T-helper 22 cell (primary cell): ENCODE measurements around the gene VPS72.

Source experiments
- DNase-seq: peaks from one replicate; pipeline ENCODE4 v3.0.0-alpha.2; 2020; ENCODE audit warnings: low read depth

VPS72 gene

GRCh38 chr1:151187205-151187604 is 2.8 kb downstream of the VPS72 start:
- DNase-seq, result no peak

GRCh38 chr1:151184211-151184610 is 5.8 kb downstream of the VPS72 start:
- DNase-seq, result no peak

DNA sequence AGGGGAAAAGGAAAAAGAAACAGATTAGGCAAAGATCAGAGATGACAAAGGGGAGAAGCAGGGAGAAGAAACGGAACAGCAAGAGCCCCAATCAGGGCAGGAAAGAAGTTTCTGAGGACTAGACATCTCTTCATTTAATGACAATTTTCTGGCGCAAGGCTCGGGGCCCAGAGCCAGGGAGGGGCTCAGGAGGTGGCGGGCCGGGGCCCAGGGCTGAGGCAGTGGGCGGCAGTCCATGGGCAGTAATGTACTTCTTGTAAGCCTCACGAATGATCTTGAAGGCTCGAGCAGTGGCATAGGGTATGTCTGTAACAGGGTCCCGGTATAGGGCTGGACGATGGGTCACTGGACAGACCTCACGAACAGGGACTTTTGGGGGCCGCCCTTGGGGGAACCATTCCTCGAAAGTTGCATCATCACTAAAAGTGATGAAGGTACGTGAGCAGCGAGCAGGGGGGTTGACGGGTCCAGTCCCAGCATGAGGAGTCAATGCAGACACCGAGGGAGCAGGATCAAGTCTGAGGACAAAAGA is 13.4 kb downstream of the VPS72 start:
- DNase-seq, result no peak

DNA sequence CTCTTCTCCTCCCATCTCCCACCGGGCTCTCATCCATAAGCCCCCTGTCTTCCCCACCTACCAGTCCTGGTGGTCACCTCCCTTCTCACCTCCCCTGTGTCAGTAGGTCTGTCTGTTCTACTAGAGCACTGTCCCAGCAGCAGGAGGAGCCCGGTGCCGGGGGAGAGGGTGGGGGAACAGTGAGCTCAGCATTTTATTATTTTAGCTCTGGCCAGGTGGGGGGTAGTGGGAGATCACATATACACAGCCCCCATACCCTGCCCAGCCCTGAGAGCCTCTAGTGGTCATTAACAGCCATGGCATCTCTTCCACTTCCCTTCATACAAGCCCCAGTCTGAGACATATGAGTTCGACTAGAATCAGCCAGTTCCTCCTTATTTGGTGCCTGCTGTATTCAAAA is 14.1 kb downstream of the VPS72 start, which contains the start of gene TMOD4:
TSS of gene TMOD4 (minus strand) at position 119 of the 400 bp plus-strand sequence. CDS start 1,106 bp downstream, outside the sequence.
- no peak for DNase-seq

- no peak for DNase-seq
Observed at GRCh38 chr1:151175041-151175741, 14.8 kb downstream of the VPS72 start.

- no peak for DNase-seq
Observed at GRCh38 chr1:151171190-151171589, 18.8 kb downstream of the VPS72 start.

- no peak for DNase-seq
Observed at GRCh38 chr1:151167116-151167515, 22.9 kb downstream of the VPS72 start.

GRCh38 chr1:151166505-151166956 is 23.5 kb downstream of the VPS72 start:
- DNase-seq, result no peak

DNA sequence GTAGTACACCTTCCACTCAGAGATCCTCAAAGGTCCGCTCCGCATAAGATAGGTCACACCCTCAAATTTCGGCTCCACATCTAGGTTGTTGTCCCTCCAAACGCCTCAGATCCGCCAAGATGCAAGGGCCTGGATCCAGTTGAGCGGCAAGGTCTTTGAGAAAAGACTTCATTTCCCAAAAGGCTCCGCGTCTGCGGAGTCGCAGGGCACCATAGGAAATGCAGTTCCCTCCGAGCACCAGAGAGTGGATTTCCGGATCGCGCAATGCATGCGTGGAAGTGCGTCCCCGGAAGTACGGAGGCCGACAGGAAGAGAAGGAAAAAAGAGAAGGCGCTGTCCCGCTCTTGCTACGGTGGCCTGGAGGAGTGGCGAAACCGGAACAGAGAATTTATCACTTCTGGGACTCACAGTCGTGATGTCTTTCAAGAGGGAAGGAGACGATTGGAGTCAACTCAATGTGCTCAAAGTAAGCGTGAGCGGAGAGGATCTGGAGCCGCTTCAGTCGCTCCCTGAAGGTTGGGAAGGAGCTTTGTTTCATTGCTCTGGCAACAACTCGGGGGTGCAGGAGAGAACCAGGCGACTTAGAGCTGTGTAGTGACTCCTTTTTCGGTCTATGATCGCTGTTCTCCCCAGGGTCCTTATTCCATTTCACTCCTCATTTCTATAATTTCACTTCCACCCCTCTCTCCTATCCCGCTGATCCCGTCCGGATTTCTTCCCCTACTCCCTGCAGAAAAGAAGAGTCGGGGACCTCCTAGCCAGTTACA is 24.1 kb downstream of the VPS72 start, which contains the start of the genes LYSMD1 and SCNM1:
TSS of gene LYSMD1 (minus strand) at position 165 of the 767 bp plus-strand sequence. CDS start 644 bp downstream, outside the sequence.
TSS of gene SCNM1 (plus strand) at position 407 of the 767 bp plus-strand sequence. CDS start at position 416, 9 bp downstream.
- peak; percentile 96 for DNase-seq

DNA sequence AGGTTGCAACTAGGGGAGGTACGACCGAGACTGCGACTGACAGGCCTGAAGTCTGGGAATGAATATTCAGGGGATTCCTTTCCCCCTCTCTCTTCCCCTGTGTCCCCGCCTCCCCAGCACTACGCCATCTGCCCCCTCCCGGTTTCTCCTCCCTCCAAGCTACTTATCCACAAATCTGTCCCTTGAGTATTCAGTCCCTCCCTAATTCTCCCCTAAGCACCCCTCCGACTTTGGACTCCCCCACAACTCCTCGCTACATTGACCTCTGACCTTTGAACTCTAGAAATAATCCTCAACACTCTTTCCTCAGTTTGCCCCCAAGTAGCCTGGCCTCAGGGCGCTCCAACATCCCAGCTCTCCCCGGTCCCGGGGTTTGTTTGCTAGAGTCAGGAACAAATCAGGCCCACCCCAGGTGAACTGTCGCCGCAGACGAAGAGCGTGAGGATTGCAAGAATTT is 24.7 kb downstream of the VPS72 start:
- no peak for DNase-seq

GRCh38 chr1:151164732-151165280 is 25.2 kb downstream of the VPS72 start:
- DNase-seq, result no peak

GRCh38 chr1:151159373-151159772 is 30.6 kb downstream of the VPS72 start:
- no peak for DNase-seq

DNA sequence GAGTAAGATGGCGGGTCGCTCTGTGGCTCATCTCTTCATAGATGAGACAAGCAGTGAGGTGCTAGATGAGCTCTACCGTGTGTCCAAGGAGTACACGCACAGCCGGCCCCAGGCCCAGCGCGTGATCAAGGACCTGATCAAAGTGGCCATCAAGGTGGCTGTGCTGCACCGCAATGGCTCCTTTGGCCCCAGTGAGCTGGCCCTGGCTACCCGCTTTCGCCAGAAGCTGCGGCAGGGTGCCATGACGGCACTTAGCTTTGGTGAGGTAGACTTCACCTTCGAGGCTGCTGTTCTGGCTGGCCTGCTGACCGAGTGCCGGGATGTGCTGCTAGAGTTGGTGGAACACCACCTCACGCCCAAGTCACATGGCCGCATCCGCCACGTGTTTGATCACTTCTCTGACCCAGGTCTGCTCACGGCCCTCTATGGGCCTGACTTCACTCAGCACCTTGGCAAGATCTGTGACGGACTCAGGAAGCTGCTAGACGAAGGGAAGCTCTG is 31.2 kb downstream of the VPS72 start:
- no peak for DNase-seq

DNA sequence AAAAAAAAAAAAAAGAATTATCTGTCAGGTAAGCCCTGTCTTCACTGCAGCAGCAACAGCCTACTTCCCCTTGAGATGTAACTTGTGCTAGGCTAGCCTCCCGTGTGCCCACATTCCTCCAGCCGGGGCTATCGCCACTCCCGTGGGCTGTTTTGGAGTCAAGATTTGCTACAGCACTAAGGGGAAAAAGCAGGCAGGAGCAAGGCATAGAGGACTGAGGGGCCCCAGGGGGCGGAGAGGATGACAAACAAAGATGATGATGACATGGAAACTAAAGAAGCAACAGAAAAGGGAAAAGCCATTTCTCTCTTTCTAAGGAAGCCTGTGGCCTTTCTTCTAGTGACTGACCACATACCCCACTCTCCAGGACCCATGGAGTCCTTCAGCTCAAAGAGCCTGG is 31.7 kb downstream of the VPS72 start:
- DNase-seq, result no peak

- peak; percentile 48 for DNase-seq
Observed at GRCh38 chr1:151157067-151157531, 32.9 kb downstream of the VPS72 start.

- peak; percentile 56 for DNase-seq
Observed at GRCh38 chr1:151156515-151156819, 33.5 kb downstream of the VPS72 start, which contains the start of gene TNFAIP8L2. Gene TNFAIP8L2, plus strand, starts transcription at chr1:151156649. Its CDS starts 2,049 bp downstream, at chr1:151158698.

- no peak for DNase-seq
Observed at GRCh38 chr1:151147665-151148064, 42.3 kb downstream of the VPS72 start.

DNA sequence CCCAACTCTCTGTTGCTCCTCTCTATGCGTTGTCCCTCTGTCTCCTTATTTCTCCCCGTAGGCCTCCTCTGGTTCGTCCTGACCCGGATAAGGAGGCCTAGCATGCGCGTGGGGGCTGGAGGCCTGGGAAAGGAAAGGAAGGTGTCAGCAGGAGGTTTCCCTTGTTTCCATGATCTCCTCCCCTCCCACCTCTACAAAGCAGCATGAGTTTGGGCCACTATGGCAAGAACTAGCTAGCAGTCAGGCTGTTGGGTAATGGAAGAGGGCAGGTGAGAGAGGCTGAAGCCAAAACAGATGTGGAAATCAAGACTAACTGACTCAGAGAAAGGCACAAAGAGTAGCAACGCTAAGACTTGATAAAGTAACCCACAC is 42.9 kb downstream of the VPS72 start:
- no peak for DNase-seq

DNA sequence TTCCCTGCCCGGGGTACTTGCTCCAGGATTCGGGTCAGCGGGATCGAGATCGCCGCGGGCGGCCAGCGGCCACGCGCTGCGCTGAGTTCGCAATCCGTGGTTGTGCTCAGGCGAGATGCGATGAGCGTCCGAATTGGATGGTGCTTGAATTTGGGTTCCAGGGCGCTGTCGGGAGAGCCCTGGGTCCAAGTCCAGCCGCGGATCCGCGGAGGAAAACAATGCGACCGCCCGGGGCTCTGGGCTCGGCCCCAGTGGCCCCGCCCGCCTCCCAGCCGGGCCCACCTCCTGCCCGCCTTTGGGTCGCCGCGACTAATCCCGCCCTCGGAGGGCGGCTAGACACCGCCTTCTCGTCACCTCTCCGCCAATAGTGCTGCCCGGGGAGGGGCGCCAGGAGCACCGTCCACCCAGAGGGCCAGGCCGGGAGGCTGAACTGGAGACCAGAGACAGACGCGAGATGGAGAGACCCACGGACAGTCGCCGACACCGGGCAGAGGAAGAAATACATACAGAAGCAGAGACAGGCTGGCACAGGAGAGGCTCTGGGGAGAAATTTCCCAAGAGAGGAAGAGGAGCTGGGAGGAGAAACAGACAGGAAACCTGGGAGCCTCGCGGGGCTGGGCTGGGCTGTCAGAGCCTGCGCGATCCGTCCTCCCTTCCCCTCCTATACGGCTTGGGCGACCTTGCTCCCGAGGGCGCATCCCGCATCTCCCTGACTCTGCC is 43.4 kb downstream of the VPS72 start, which contains the start of gene SEMA6C:
TSS of gene SEMA6C (minus strand) at position 220 of the 720 bp plus-strand sequence. CDS start 4,010 bp downstream, outside the sequence.
- peak; percentile 78 for DNase-seq

DNA sequence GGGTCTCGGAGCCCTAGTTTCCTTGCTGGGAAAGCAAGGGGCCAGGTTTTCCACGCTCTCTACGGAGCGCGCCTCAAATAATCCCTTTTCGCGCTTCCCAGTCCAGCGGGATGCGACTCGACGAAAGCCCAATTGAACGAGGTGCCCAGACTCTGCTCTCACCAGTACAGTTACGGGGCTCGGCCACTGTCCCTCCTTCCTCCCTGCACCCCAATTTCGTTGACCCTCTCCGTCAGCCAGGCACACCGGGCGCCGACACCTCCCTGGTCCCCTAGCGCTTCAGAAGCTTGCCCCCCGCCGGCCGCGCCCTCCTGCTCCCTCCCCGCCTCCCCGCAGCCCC is 44.0 kb downstream of the VPS72 start:
- DNase-seq, result no peak

- DNase-seq, result no peak
Observed at GRCh38 chr1:151145304-151146071, 44.5 kb downstream of the VPS72 start.
